HG02759 (cell line): ENCODE results near the gene LAMC3.
"Not testable (repeated sequence)": the region's sequence is repeated elsewhere in the genome, so short reads cannot be mapped to it uniquely, and the experiment has no call there.

Experiments
- ATAC-seq: cut with Tn5 transposase; IDR thresholded peaks from one replicate; pipeline ENCODE4 v1.9.1; 2021; ENCODE audit warnings: mild to moderate bottlenecking, moderate library complexity; ENCODE audit not compliant: unreplicated experiment

LAMC3 gene

GRCh38 chr9:131095666-131096268, 86.8 kb downstream of the LAMC3 start:
- no peak for ATAC-seq

- no peak for ATAC-seq
These were observed 87.5 kb downstream of the LAMC3 start, which contains the start of gene AIF1L for GRCh38 chr9:131096269-131097125. TSS of gene AIF1L (plus strand) at chr9:131096531. CDS start at chr9:131096630, 99 bp downstream.

- no peak for ATAC-seq
These were observed 88.4 kb downstream of the LAMC3 start for GRCh38 chr9:131097126-131097947.

- no peak for ATAC-seq
These were observed 88.9 kb downstream of the LAMC3 start for GRCh38 chr9:131097948-131098278.

GRCh38 chr9:131098391-131099101, 89.6 kb downstream of the LAMC3 start:
- no peak for ATAC-seq

- no peak for ATAC-seq
These were observed 90.2 kb downstream of the LAMC3 start for GRCh38 chr9:131099102-131099606.

GRCh38 chr9:131099845-131100244, 90.9 kb downstream of the LAMC3 start:
- not testable (repeated sequence) for ATAC-seq

- no peak for ATAC-seq
These were observed 91.5 kb downstream of the LAMC3 start for GRCh38 chr9:131100445-131100844.

GRCh38 chr9:131101207-131101964, 92.4 kb downstream of the LAMC3 start:
- no peak for ATAC-seq

- ATAC-seq, result no peak
These were observed 94.0 kb downstream of the LAMC3 start for GRCh38 chr9:131103024-131103423.

GRCh38 chr9:131103535-131103934, 94.6 kb downstream of the LAMC3 start:
- ATAC-seq, result no peak

GRCh38 chr9:131104016-131104740, 95.2 kb downstream of the LAMC3 start:
- no peak for ATAC-seq

GRCh38 chr9:131105952-131106351, 97.0 kb downstream of the LAMC3 start:
- ATAC-seq, result no peak

GRCh38 chr9:131107760-131108159, 98.8 kb downstream of the LAMC3 start:
- no peak for ATAC-seq

- ATAC-seq, result no peak
These were observed 102.3 kb downstream of the LAMC3 start for GRCh38 chr9:131111186-131111853.

- no peak for ATAC-seq
These were observed 102.9 kb downstream of the LAMC3 start for GRCh38 chr9:131111854-131112311.

GRCh38 chr9:131112374-131113154, 103.6 kb downstream of the LAMC3 start:
- no peak for ATAC-seq

GRCh38 chr9:131113655-131114054, 104.7 kb downstream of the LAMC3 start:
- no peak for ATAC-seq
